H54 (cell line): Measurements from ENCODE around the gene AACS.
A peak's percentile ranks its signal among the peaks of the same experiment; 100 is the strongest.
"Not testable (repeated sequence)": the region's sequence is repeated elsewhere in the genome, so short reads cannot be mapped to it uniquely, and the experiment has no call there.

Experiments used
- DNase-seq: peaks from one replicate; pipeline ENCODE4 v3.0.0; 2011; ENCODE audit warnings: low spot score, mixed read lengths; ENCODE audit not compliant: insufficient read length
- FAIRE-seq: peaks from 3 replicates; lab custom pipeline; 2011; peaks lifted over from hg19 to GRCh38; lab: Jason Lieb, UNC
- POLR2A ChIP-seq: IDR thresholded peaks from 2 replicates; pipeline ENCODE4 v1.6.1; 2011; ENCODE audit warnings: low read depth, mild to moderate bottlenecking, low read length

AACS gene

GRCh38 chr12:125133616-125134015 is 68.4 kb downstream of the AACS start:
- TF ChIP-seq POLR2A, result no peak
- DNase-seq (no peak), FAIRE-seq (no peak)

GRCh38 chr12:125134576-125134975 is 69.3 kb downstream of the AACS start:
- no peak for DNase-seq
- TF ChIP-seq POLR2A, result no peak
- no peak for FAIRE-seq

- FAIRE-seq, result no peak
- TF ChIP-seq POLR2A, result no peak
- no peak for DNase-seq
Measured at GRCh38 chr12:125135906-125136305, 70.7 kb downstream of the AACS start.

GRCh38 chr12:125136702-125137101 is 71.5 kb downstream of the AACS start:
- TF ChIP-seq POLR2A, result no peak
- FAIRE-seq (no peak), DNase-seq (no peak)

GRCh38 chr12:125137766-125138344 is 72.6 kb downstream of the AACS start:
- DNase-seq (no peak), FAIRE-seq (no peak)
- TF ChIP-seq POLR2A, result no peak

- DNase-seq, result peak; percentile 87
- TF ChIP-seq POLR2A, result no peak
- FAIRE-seq, result peak; percentile 57
Measured at GRCh38 chr12:125140279-125141209, 75.3 kb downstream of the AACS start.

GRCh38 chr12:125141210-125141573 is 76.0 kb downstream of the AACS start:
- DNase-seq, FAIRE-seq: not testable (repeated sequence)

GRCh38 chr12:125142601-125143000 is 77.4 kb downstream of the AACS start:
- TF ChIP-seq POLR2A, result no peak
- DNase-seq (no peak), FAIRE-seq (no peak)

GRCh38 chr12:125143491-125143890 is 78.3 kb downstream of the AACS start:
- TF ChIP-seq POLR2A, result no peak
- no peak for FAIRE-seq
- no peak for DNase-seq

GRCh38 chr12:125145196-125145595 is 80.0 kb downstream of the AACS start:
- TF ChIP-seq POLR2A, result no peak
- DNase-seq, result no peak
- FAIRE-seq, result no peak

- FAIRE-seq, result no peak
- no peak for DNase-seq
- TF ChIP-seq POLR2A, result no peak
Measured at GRCh38 chr12:125148316-125148715, 83.1 kb downstream of the AACS start.

GRCh38 chr12:125149160-125150108 is 84.2 kb downstream of the AACS start:
- no peak for TF ChIP-seq POLR2A
- no peak for DNase-seq
- FAIRE-seq, result no peak

- TF ChIP-seq POLR2A, result no peak
- FAIRE-seq (no peak), DNase-seq (no peak)
Measured at GRCh38 chr12:125151284-125151683, 86.0 kb downstream of the AACS start.

GRCh38 chr12:125152463-125152862 is 87.2 kb downstream of the AACS start:
- FAIRE-seq, result no peak
- no peak for TF ChIP-seq POLR2A
- no peak for DNase-seq
